BE2C (cell line): ENCODE data around the gene THSD4.

ENCODE experiments used
- DNase-seq: peaks from one replicate; pipeline ENCODE4 v3.0.0-alpha.2; 2020
- H3K27me3 ChIP-seq: fragments of 250-450 bp; sonication (Bioruptor Pico); 2 replicates; pipeline ENCODE4 v1.5.1; 2020; ENCODE audit warnings: mild to moderate bottlenecking
- H3K36me3 ChIP-seq: fragments of 250-450 bp; sonication (Bioruptor Pico); 2 replicates; pipeline ENCODE4 v1.5.1; 2020; ENCODE audit warnings: mild to moderate bottlenecking
- H3K4me1 ChIP-seq: fragments of 250-450 bp; sonication (Bioruptor Pico); 2 replicates; pipeline ENCODE4 v1.5.1; 2020
- H3K4me3 ChIP-seq: 2 replicates; pipeline ENCODE4 v1.5.1; 2011; ENCODE audit warnings: low read depth, low read length
- H3K9me3 ChIP-seq: fragments of 250-450 bp; sonication (Bioruptor Pico); 2 replicates; pipeline ENCODE4 v1.5.1; 2020
- CTCF ChIP-seq: IDR thresholded peaks from 2 replicates; pipeline ENCODE4 v1.5.1; 2012; ENCODE audit warnings: mild to moderate bottlenecking, low read depth, low read length

The THSD4 gene

GRCh38 chr15:71248386-71248785 lies 133.1 kb downstream of the THSD4 start:
- H3K9me3 ChIP-seq: no peaks in the 10 kb centered on the region
- TF ChIP-seq CTCF: no peak
- H3K4me3 ChIP-seq: no peak overlapping the region
- no peaks in the 10 kb centered on the region for H3K36me3 ChIP-seq
- DNase-seq: no peak
- peaks cover 7% of the 10 kb centered on the region for H3K4me1 ChIP-seq
- no peaks in the 10 kb centered on the region for H3K27me3 ChIP-seq

GRCh38 chr15:71249986-71250385 lies 134.7 kb downstream of the THSD4 start:
- Histone ChIP-seq H3K4me3 (no peak overlapping the region), H3K36me3 (no peaks in the 10 kb centered on the region), H3K27me3 (no peaks in the 10 kb centered on the region), H3K9me3 (no peaks in the 10 kb centered on the region), H3K4me1 (peaks cover 7% of the 10 kb centered on the region)
- TF ChIP-seq CTCF: no peak
- no peak for DNase-seq

GRCh38 chr15:71250936-71251583 lies 135.8 kb downstream of the THSD4 start:
- no peaks in the 10 kb centered on the region for H3K36me3 ChIP-seq
- no peak for TF ChIP-seq CTCF
- DNase-seq: peak; percentile 36

DNA sequence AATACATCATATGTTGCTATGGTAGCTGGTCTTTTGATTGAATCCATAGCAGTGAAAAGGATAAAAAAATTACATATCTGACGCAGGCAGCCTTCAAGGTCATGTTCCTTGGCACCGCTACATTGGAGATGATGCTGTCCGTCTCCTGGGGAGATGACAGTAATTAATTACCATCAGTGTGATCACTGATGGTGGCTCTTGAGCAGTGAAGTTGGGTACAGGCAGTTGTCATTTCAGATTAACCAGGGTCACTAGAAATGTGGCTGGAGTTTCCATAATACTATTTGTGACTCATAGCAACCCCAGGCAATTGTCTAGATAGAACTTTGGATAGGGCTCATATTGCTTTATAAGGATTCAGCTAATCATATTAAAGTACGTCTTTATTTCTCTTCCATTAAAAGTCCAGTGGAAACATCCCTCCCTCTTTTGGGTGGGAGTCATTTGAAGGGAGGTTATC lies 136.3 kb downstream of the THSD4 start:
- peaks cover 7% of the 10 kb centered on the region for H3K4me1 ChIP-seq
- peak overlapping the region; percentile 8 for H3K4me3 ChIP-seq
- TF ChIP-seq CTCF: no peak
- no peaks in the 10 kb centered on the region for H3K27me3 ChIP-seq
- DNase-seq: peak; percentile 70
- no peaks in the 10 kb centered on the region for H3K9me3 ChIP-seq
- H3K36me3 ChIP-seq: no peaks in the 10 kb centered on the region

More at GRCh38 chr15:71250936-71251583, 135.8 kb downstream of the THSD4 start:
- peak overlapping the region; percentile 8 for H3K4me3 ChIP-seq
- H3K9me3 ChIP-seq: no peaks in the 10 kb centered on the region
- no peaks in the 10 kb centered on the region for H3K27me3 ChIP-seq
- H3K4me1 ChIP-seq: peaks cover 7% of the 10 kb centered on the region

GRCh38 chr15:71252044-71252739 lies 136.9 kb downstream of the THSD4 start:
- Histone ChIP-seq H3K36me3 (no peaks in the 10 kb centered on the region), H3K4me3 (no peak overlapping the region; the same call in 1 of the 2 replicates), H3K4me1 (peaks cover 7% of the 10 kb centered on the region), H3K27me3 (no peaks in the 10 kb centered on the region), H3K9me3 (no peaks in the 10 kb centered on the region)
- DNase-seq: peak; percentile 94
- peak; percentile 25 for TF ChIP-seq CTCF

GRCh38 chr15:71252740-71253047 lies 137.4 kb downstream of the THSD4 start:
- DNase-seq: no peak
- Histone ChIP-seq H3K27me3 (no peaks in the 10 kb centered on the region), H3K4me1 (peaks cover 7% of the 10 kb centered on the region), H3K4me3 (no peak overlapping the region), H3K36me3 (no peaks in the 10 kb centered on the region), H3K9me3 (no peaks in the 10 kb centered on the region)
- TF ChIP-seq CTCF: no peak
